Effector CD4-positive, alpha-beta T cell (primary cell): Measurements from ENCODE around the gene CA9. TPM values are rescaled to one million over a fixed set of nuclear protein-coding genes. Genes with fewer than 3 reads are reported as not detected.
"Not testable (repeated sequence)": the region's sequence is repeated elsewhere in the genome, so short reads cannot be mapped to it uniquely, and the experiment has no call there.

ENCODE experiments used
- DNase-seq: peaks from one replicate; pipeline ENCODE4 v3.0.0-alpha.2; 2020
- total RNA-seq: gene quantifications from one replicate; lab custom pipeline; 2026; lab: John Stamatoyannopoulos, UW

Gene CA9
- total RNA-seq = not detected

- DNase-seq = no peak
These were observed at the start of gene CA9 for GRCh38 chr9:35673132-35674024. Gene CA9 (plus strand): TSS chr9:35673928. CDS start chr9:35673960, 32 bp downstream.

DNA sequence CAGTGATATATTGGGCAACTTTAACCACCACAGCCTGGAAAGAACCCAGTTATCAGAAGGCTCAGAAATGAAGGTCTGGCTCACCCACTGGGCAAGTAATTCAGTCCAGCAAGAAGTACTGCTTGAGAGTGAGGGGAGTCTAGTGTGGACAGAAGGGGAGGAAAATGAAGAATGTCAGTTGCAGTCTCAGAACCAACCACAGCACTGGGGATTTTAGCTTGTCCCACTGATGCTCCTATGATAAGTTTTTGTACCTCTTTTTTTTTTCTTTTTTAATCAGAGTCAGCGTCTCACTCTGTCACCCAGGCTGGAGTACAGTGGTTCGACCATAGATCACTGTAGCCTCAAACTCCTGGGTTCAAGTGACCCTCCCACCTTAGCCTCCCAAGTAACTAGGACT is 46.2 kb upstream of the CA9 start:
- DNase-seq = no peak

- no peak for DNase-seq
These were observed 45.2 kb upstream of the CA9 start for GRCh38 chr9:35628389-35628991.

DNA sequence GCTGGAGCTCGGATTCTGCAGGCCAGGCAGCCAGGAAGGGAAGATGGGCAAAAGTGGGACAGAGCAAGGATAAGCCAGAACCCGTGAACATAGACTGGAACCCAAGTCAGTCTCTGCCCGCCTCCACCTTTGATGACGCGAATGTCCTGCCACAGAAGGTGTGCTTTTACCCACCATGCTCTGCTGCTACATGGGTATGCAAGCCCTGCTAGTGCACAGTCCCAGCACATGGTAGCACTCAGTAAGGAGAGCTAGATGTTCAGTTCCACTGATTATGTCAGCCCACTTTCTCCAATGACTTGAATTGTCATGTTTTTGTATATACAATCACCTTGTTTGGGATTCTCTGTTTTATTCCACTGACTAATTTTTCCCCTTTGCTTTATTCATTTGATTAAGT is 44.1 kb upstream of the CA9 start:
- no peak for DNase-seq

GRCh38 chr9:35635730-35636129 is 38.0 kb upstream of the CA9 start:
- DNase-seq = no peak

DNA sequence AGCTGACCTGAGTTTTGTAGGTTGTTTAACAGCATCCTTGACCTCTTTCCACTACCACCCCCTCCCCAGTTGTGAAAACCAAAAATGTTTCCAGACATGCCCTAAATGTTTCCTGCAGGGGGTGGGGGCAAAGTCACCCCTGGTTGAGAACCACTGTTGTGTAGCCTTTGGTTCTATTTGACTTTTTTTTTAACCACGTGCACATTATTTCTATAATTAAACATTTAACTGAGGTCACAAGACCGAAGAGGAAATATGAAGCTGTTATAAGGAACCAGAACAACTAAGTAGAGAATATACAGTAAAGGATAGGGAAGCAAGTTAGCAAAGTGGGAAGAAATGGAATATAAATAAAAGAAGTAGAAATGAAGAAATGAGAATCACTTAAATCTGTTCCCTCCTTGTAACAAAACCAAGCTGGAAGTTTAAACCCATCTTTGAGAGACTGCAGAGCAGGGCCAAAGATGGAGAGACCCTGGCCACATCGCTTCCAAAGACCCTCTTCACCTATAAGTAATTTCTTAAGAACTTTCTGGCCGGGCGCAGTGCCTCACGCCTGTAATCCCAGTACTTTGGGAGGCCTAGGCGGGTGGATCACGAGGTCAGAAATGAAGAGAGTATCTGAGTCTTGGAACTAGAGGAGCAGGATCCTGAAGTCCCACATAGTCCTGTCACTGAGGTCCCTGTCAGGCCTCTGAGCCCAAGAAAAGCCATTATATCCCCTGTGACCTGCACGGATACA is 37.4 kb upstream of the CA9 start:
- no peak for DNase-seq

GRCh38 chr9:35636877-35637246 is 36.9 kb upstream of the CA9 start:
- not testable (repeated sequence) for DNase-seq

DNA sequence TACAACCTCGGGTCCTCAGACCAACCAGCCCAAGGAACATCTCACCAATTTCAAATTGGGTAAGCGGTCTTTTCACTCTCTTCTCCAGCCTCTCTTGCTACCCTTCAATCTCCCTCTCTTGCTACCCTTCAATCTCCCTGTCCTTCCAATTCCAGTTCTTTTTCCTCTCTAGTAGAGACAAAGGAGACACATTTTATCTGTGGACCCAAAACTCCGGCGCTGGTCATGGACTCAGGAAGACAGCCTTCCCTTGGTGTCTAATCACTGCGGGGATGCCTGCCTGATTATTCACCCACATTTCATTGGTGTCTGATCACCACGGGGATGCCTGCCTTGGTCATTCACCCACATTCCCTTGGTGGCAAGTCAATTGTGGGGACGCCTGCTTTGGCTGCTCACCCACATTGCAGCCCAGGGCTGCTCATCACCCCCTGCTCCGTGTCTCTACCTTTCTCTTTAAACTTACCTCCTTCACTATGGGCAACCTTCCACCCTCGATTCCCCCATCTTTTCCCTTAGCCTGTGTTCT is 36.2 kb upstream of the CA9 start:
- DNase-seq = not testable (repeated sequence)

DNA sequence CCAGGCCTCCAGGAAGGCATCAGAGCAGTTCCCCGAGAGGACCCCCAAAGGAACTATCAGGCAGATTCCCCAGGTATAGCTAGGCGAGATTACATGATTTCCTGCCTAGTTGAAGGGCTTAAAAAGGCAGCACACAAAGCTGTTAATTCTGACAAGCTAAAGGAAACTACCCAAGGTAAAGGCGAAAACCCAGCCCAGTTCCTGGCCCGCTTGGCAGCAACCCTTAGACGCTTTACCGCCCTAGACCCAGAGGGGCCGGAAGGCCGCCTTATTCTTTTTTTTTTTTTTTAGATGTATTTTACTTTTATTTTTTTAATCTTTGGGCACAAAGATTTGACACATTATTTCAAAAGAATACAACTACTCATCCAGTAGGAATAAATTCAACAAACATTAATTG is 35.0 kb upstream of the CA9 start:
- not testable (repeated sequence) for DNase-seq

DNA sequence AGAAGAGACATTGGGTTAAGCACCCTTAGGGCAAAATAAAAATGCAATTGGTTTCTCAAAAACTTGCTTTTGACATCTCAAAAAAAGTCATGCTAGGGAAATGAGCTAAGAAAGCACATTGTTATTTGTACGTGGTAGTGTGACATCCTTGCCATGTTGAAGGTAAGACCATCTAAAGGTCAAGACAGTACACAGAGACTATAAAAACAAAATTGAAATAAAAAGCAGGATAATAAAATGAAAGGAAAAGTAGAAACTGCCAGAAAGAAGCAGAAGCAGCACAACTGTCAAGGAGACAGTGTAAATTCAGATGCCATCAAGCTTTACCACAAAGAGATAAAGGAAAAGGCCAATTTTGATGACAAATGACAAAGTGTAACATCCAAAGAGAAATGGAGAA is 34.5 kb upstream of the CA9 start:
- DNase-seq = not testable (repeated sequence)

- DNase-seq = no peak
These were observed 34.1 kb upstream of the CA9 start for GRCh38 chr9:35639631-35640030.

- DNase-seq = not testable (repeated sequence)
These were observed 33.3 kb upstream of the CA9 start for GRCh38 chr9:35640431-35640830.

DNA sequence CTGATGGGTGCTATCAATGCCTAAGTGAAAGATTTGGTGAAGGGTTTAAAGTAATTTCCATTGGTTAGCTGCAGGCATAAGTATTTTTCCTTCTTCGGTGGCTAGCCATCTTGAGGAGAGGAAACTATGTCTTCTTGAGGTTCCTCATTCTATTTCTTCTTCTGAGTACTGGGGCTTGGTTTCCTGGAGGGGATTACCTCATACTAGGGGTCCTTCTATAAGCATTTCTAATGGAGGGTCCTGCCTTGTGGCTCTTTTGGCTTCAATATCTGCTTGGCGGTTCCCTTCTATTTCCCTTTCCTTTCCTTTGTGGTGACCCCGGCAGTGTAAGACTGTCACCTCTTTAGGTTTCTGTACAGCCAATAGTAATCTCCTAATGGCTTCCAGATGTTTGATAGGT is 32.2 kb upstream of the CA9 start:
- DNase-seq = not testable (repeated sequence)

- no peak for DNase-seq
These were observed 30.7 kb upstream of the CA9 start for GRCh38 chr9:35643046-35643445.

- DNase-seq = not testable (repeated sequence)
These were observed 28.0 kb upstream of the CA9 start for GRCh38 chr9:35645736-35646135.

- no peak for DNase-seq
These were observed 27.6 kb upstream of the CA9 start for GRCh38 chr9:35646153-35646532.

- peak; percentile 88 for DNase-seq
These were observed 27.0 kb upstream of the CA9 start for GRCh38 chr9:35646533-35647265.

- peak; percentile 38 for DNase-seq
These were observed 24.0 kb upstream of the CA9 start for GRCh38 chr9:35649431-35650340.

DNA sequence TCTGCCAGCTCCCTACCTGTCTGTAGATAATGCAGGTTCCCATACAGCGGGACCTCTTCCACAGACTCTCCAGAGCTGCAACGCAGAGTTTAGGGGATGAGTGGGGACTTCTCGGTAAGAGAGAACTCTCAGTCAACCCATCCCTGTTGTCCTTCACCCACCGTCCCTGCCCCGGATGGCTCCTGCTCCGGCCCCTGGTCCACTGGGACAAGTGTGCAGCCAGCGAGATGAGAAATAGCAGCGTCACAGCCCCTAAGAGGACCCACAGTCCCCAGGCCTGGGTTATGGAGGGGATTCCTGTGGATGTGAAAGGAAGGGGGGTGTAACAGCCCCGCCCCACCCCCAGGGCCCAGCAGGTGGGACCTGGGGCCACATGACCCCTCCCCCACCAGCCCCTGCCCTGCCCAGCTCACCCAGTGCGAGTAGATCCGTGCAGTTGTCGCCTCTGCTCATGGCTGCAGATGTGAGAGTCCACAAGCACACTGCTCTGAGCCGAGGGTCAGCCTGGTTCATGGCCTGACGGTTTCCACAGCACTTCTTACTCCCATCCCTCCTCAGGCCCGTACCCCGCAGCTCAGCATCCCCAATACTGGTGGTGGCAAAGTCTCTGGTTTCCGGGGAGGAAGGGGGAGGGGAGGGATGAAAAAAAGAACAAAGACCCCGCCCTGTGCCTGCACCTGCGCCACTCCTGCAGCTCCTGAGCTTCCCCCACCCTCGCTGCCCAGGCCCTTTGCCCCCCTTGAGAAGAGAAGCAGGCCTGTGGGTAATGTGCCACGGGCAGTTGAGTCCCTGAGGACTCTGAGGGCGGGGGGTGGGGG is 23.2 kb upstream of the CA9 start, which contains the start of gene SIT1:
TSS of gene SIT1 (minus strand) at position 591 of the 818 bp plus-strand sequence. CDS start at position 513, 78 bp downstream.
- DNase-seq = no peak
